Activated T-helper 1 cell treated with Interleukin-2 at 50 U/mL for 16 hours (primary cell): ENCODE measurements around the gene ABCC3.

Experiments used
- DNase-seq: peaks from one replicate; pipeline ENCODE4 v3.0.0-alpha.2; 2020; ENCODE audit warnings: low read depth

ABCC3 gene

GRCh38 chr17:50634224-50634914, at the start of gene ABCC3:
ABCC3 (plus strand) TSS chr17:50634881; CDS start chr17:50634937, 56 bp downstream.
- no peak for DNase-seq

- no peak for DNase-seq
Observed at GRCh38 chr17:50585346-50585745, 49.3 kb upstream of the ABCC3 start.

GRCh38 chr17:50585891-50586290, 48.8 kb upstream of the ABCC3 start:
- no peak for DNase-seq

GRCh38 chr17:50586421-50587247, 48.0 kb upstream of the ABCC3 start:
- DNase-seq: no peak

GRCh38 chr17:50587571-50587970, 47.1 kb upstream of the ABCC3 start:
- DNase-seq: no peak

GRCh38 chr17:50588391-50589049, 46.2 kb upstream of the ABCC3 start:
- no peak for DNase-seq

GRCh38 chr17:50589095-50589705, 45.5 kb upstream of the ABCC3 start:
- DNase-seq: no peak

- no peak for DNase-seq
Observed at GRCh38 chr17:50590946-50591737, 43.5 kb upstream of the ABCC3 start.

- DNase-seq: no peak
Observed at GRCh38 chr17:50593321-50593720, 41.4 kb upstream of the ABCC3 start.

GRCh38 chr17:50594128-50594823, 40.4 kb upstream of the ABCC3 start:
- no peak for DNase-seq

GRCh38 chr17:50594892-50595291, 39.8 kb upstream of the ABCC3 start:
- no peak for DNase-seq

GRCh38 chr17:50596191-50597037, 38.3 kb upstream of the ABCC3 start:
- DNase-seq: no peak

- DNase-seq: no peak
Observed at GRCh38 chr17:50598487-50598886, 36.2 kb upstream of the ABCC3 start.

GRCh38 chr17:50599606-50600005, 35.1 kb upstream of the ABCC3 start:
- no peak for DNase-seq

- no peak for DNase-seq
Observed at GRCh38 chr17:50601823-50602375, 32.8 kb upstream of the ABCC3 start.

GRCh38 chr17:50602836-50603235, 31.8 kb upstream of the ABCC3 start:
- no peak for DNase-seq

GRCh38 chr17:50603340-50603739, 31.3 kb upstream of the ABCC3 start:
- DNase-seq: no peak

- DNase-seq: no peak
Observed at GRCh38 chr17:50604513-50604912, 30.2 kb upstream of the ABCC3 start.

GRCh38 chr17:50605429-50605828, 29.3 kb upstream of the ABCC3 start:
- no peak for DNase-seq
